Left kidney (tissue), 2 donors: ENCODE data around the gene C2orf81. TPM values are rescaled to one million over a fixed set of nuclear protein-coding genes. Genes with fewer than 3 reads are reported as not detected.
"Not testable (repeated sequence)": the region's sequence is repeated elsewhere in the genome, so short reads cannot be mapped to it uniquely, and the experiment has no call there.

Experiments used
- DNase-seq: peaks from one replicate; pipeline ENCODE4 v3.0.0-alpha.2; 2013
- polyA plus RNA-seq: library from polyadenylated mRNA; unstranded; fragments of 120-200 nt; gene quantifications from one replicate; pipeline ENCODE4 v1.2.1, GENCODE V29; 2013; ENCODE audit not compliant: insufficient read length

C2orf81 gene
- polyA plus RNA-seq, 1 donor, result 5.5 TPM

GRCh38 chr2:74424139-74424992 lies 2.9 kb upstream of the C2orf81 start:
- no peak for DNase-seq

GRCh38 chr2:74423231-74424095 lies 2.0 kb upstream of the C2orf81 start:
- no peak for DNase-seq

- not testable (repeated sequence) for DNase-seq
Measured at GRCh38 chr2:74420443-74421103, 846 bp downstream of the C2orf81 start.

GRCh38 chr2:74420006-74420405 lies 1.4 kb downstream of the C2orf81 start:
- DNase-seq, result no peak

GRCh38 chr2:74419345-74419744 lies 2.1 kb downstream of the C2orf81 start:
- DNase-seq, result no peak

GRCh38 chr2:74418312-74418711 lies 3.1 kb downstream of the C2orf81 start:
- DNase-seq, result no peak

GRCh38 chr2:74417763-74418162 lies 3.7 kb downstream of the C2orf81 start:
- DNase-seq, result no peak

- no peak for DNase-seq
Measured at GRCh38 chr2:74417197-74417596, 4.2 kb downstream of the C2orf81 start.

- DNase-seq, result no peak
Measured at GRCh38 chr2:74416778-74417177, 4.6 kb downstream of the C2orf81 start.

GRCh38 chr2:74415762-74416395 lies 5.5 kb downstream of the C2orf81 start:
- no peak for DNase-seq

GRCh38 chr2:74414881-74415761 lies 6.3 kb downstream of the C2orf81 start:
- peak; percentile 56 for DNase-seq

- no peak for DNase-seq
Measured at GRCh38 chr2:74414441-74414840, 7.0 kb downstream of the C2orf81 start.

GRCh38 chr2:74413001-74413698 lies 8.3 kb downstream of the C2orf81 start:
- DNase-seq, result no peak

- no peak for DNase-seq
Measured at GRCh38 chr2:74407682-74408081, 13.7 kb downstream of the C2orf81 start.

GRCh38 chr2:74406035-74406434 lies 15.4 kb downstream of the C2orf81 start:
- DNase-seq, result no peak

- no peak for DNase-seq
Measured at GRCh38 chr2:74401891-74402290, 19.5 kb downstream of the C2orf81 start.

- DNase-seq, result no peak
Measured at GRCh38 chr2:74399785-74400184, 21.6 kb downstream of the C2orf81 start.

- DNase-seq, result no peak
Measured at GRCh38 chr2:74396149-74396548, 25.3 kb downstream of the C2orf81 start.

GRCh38 chr2:74393525-74393924 lies 27.9 kb downstream of the C2orf81 start:
- no peak for DNase-seq

- no peak for DNase-seq
Measured at GRCh38 chr2:74392449-74392743, 29.0 kb downstream of the C2orf81 start.
